ENCODE results near the gene CAMP.
"Not testable (repeated sequence)": the region's sequence is repeated elsewhere in the genome, so short reads cannot be mapped to it uniquely, and the experiment has no call there.

Gene CAMP

DNA sequence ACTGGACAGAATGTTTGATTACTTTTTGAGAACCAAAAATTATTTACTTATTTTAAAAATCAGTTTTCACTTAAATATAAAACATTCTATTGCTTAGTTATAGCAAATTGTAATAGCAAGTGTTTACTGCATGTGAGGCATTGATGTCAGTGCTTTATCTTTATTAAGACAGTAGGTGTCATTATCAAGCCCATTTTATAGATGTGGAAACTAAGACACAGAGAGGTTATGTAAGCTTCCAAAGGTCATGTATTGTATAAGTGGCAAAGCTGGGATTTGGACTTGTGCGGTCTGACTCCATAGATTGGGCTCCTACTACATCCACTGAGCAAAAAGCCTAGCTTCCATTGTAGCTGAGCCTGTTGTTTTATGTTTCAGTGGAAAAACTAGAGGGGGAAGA, 35.2 kb downstream of the CAMP start:
- no peak for DNase-seq (ENCODE audit: low spot score)

- no peak for DNase-seq (ENCODE audit: low spot score)
Observed at GRCh38 chr3:48267782-48268181, 44.5 kb downstream of the CAMP start.

DNA sequence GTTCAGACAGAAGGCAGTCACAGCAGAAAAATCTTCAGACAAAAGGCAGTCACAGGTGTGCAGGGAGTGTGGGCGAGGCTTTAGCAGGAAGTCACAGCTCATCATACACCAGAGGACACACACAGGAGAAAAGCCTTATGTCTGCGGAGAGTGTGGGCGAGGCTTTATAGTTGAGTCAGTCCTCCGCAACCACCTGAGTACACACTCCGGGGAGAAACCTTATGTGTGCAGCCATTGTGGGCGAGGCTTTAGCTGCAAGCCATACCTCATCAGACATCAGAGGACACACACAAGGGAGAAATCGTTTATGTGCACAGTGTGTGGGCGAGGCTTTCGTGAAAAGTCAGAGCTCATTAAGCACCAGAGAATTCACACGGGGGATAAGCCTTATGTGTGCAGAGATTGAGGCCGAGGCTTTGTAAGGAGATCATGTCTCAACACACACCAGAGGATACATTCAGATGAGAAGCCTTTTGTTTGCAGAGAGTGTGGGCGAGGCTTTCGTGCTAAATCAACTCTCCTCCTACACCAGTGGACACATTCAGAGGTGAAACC, 45.2 kb downstream of the CAMP start:
- no peak for DNase-seq (ENCODE audit: low spot score)

- no peak for DNase-seq (ENCODE audit: low spot score)
Observed at GRCh38 chr3:48268936-48269561, 45.8 kb downstream of the CAMP start.

DNA sequence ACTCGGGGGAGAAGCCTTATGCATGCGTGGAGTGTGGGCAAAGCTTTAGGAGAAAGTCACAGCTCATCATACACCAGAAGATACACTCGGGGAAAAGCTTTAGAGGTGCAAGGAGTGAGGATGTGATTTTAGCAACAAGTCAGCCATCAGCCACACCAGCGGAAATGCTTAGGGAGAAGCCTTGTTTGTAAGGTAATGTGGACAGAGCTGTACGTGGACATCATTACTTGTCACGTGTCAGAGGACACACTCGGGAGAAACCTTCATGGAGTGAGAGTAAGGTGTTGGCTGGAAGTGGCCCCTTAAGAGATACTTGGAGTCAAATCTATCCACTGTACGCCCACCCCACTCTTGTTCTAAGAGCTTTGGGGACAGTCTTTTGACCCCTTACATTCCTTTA, 46.3 kb downstream of the CAMP start:
- DNase-seq (ENCODE audit: low spot score), result no peak

- no peak for DNase-seq (ENCODE audit: low spot score)
Observed at GRCh38 chr3:48270306-48270705, 47.0 kb downstream of the CAMP start.

GRCh38 chr3:48271223-48271622, 47.9 kb downstream of the CAMP start:
- DNase-seq (ENCODE audit: low spot score), result not testable (repeated sequence)

DNA sequence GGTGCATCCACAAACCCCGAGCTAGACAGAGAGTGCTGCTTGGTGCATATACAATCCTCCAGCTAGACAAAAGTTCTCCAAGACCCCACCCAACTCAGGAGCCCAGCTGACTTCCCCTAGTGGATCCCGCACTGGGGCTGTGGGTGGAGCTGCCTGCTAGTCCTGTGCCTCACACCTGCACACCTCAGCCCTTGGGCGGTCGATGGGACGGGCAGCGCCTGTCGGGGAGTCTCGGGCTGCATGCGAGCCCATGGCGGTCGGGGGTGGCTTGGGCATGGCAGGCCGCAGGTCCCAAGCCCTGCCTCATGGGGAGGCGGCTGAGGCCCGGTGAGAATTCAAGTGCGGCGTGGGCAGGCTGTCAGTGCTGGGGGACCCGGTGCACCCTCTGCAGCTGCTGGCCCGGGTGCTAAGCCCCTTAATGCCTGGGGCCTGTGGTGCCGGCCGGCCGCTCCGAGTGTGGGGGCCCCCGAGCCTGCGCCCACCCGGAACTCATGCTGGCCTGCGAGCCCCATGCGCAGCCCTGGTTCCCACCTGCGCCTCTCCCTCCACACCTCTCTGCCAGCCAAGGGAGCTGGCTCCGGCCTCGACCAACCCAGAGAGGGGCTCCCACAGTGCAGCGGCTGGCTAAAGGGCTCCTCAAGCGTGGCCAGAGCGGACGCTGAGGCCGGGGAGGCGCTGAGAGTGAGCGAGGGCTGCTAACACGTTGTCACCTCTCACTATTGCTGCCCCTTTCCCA, 48.6 kb downstream of the CAMP start:
- no peak for DNase-seq (ENCODE audit: low spot score)

DNA sequence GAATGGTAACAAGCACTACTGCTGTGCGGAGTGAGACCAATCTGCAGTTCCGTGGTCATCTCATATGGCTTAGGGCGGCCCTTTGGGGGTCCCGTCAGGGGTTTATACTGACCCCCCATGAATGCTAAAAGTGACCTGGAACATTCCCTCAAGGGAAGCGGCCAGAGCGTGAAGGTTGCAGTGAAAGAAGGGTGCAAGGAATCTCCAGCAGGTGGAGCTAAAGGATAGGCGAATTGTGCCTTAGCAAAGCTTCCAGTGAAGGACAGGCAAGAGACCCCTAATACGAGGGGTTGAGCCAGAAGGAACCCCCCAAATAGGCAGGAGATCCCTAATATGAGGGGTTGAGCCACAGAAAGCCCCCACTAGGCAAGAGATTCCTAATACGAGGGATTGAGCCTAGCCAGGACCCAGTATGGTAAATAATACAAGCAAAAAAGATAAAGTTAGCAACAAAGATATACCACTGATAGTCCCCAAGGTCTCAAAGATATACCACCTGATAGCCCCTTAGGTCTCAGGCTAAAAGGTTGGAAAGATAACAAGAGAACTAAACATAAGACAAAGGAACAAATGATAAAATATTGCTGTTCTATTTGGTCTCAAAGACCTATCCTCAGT, 50.4 kb downstream of the CAMP start:
- DNase-seq (ENCODE audit: low spot score), result peak; percentile 61

DNA sequence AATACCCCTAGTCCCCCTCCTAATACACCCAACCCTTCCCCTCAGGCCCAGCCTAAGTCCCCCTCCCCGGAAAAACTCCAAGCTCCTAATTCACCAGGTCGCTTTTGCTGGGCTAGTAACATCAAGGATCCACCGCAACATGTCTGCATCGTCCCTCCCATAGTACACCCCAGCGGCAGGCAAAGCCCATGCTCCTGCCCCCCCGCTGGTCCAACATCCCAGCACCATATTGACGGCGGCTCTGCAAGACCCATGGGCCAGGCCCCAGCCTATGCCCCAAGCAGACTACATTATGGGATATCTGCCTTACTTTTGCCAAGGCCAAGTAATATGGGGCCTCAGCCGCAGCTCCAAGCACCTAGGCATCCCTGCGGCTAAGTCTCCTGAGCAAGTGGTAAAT, 51.2 kb downstream of the CAMP start:
- no peak for DNase-seq (ENCODE audit: low spot score)

All from globus pallidus (tissue), 1 donor.